Keratinocyte (primary cell): ENCODE measurements around the gene CCM2. TPM values are rescaled to one million over a fixed set of nuclear protein-coding genes. Genes with fewer than 3 reads are reported as not detected.

Experiments
- DNase-seq: peaks from one replicate; pipeline ENCODE4 v3.0.0-alpha.2; 2011; ENCODE audit warnings: low read depth, missing footprints, low spot score
- FAIRE-seq: peaks from 2 replicates; lab custom pipeline; 2011; peaks lifted over from hg19 to GRCh38; lab: Jason Lieb, UNC
- H2AFZ ChIP-seq: 2 replicates; pipeline ENCODE4 v1.6.0; 2012; ENCODE audit warnings: low read length, control low read depth, inconsistent platforms; ENCODE audit not compliant: control insufficient read depth
- H3K27ac ChIP-seq: 2 replicates; pipeline ENCODE4 v1.5.1; 2011; ENCODE audit warnings: low read length; ENCODE audit not compliant: control insufficient read depth, insufficient read depth
- H3K27me3 ChIP-seq: 3 replicates; pipeline ENCODE4 v1.6.0; 2011; ENCODE audit warnings: low read length; ENCODE audit not compliant: control insufficient read depth, insufficient read depth; ENCODE audit errors: extremely low read depth
- H3K36me3 ChIP-seq, 2 experiments: 2 replicates in 1 of 2; 3 replicates in 1 of 2; pipeline ENCODE4 v1.5.1; 2011; ENCODE audit warnings: low read length in 2 of 2, mild to moderate bottlenecking in 1 of 2; ENCODE audit not compliant: control insufficient read depth in 2 of 2, insufficient read depth in 2 of 2; ENCODE audit errors: extremely low read depth in 1 of 2
- H3K4me1 ChIP-seq: 3 replicates; pipeline ENCODE4 v1.5.1; 2011; ENCODE audit warnings: low read length; ENCODE audit not compliant: control insufficient read depth, insufficient read depth; ENCODE audit errors: extremely low read depth
- H3K4me2 ChIP-seq: 3 replicates; pipeline ENCODE4 v1.6.0; 2011; ENCODE audit warnings: low read depth, low read length; ENCODE audit not compliant: control insufficient read depth, insufficient read depth; ENCODE audit errors: extremely low read depth
- H3K4me3 ChIP-seq, 3 experiments: fragments of 200-600 bp in 1 of 3; sonication (generic) in 1 of 3; 2 replicates in 2 of 3; 3 replicates in 1 of 3; pipeline ENCODE4 v1.5.1; 2011 to 2016; ENCODE audit warnings: low read length in 3 of 3, mild to moderate bottlenecking in 3 of 3, control low read depth in 2 of 3, inconsistent platforms in 1 of 3, low read depth in 1 of 3, mixed read lengths in 1 of 3, mixed run types in 1 of 3, moderate library complexity in 1 of 3; ENCODE audit not compliant: control insufficient read depth in 2 of 3, insufficient read depth in 2 of 3; ENCODE audit errors: extremely low read depth in 1 of 3
- H3K79me2 ChIP-seq: 2 replicates; pipeline ENCODE4 v1.6.0; 2012; ENCODE audit warnings: low read length; ENCODE audit not compliant: control insufficient read depth, insufficient read depth
- H3K9ac ChIP-seq: 3 replicates; pipeline ENCODE4 v1.6.0; 2011; ENCODE audit warnings: low read length; ENCODE audit not compliant: control insufficient read depth, insufficient read depth; ENCODE audit errors: extremely low read depth
- H3K9me1 ChIP-seq: 3 replicates; pipeline ENCODE4 v1.6.0; 2011; ENCODE audit warnings: low read length; ENCODE audit not compliant: control insufficient read depth, insufficient read depth; ENCODE audit errors: extremely low read depth
- H3K9me3 ChIP-seq: 2 replicates; pipeline ENCODE4 v1.5.1; 2012; ENCODE audit warnings: low read depth, low read length; ENCODE audit not compliant: control insufficient read depth
- H4K20me1 ChIP-seq: 3 replicates; pipeline ENCODE4 v1.6.0; 2011; ENCODE audit warnings: low read length; ENCODE audit not compliant: control insufficient read depth, insufficient read depth; ENCODE audit errors: extremely low read depth
- CTCF ChIP-seq, 3 experiments: IDR thresholded peaks in 1 of 3; conservative IDR thresholded peaks in 1 of 3; optimal IDR thresholded peaks in 1 of 3; 2 replicates in 2 of 3; 3 replicates in 1 of 3; pipeline versions ENCODE3 to v1.5.1; 2011; ENCODE audit warnings: low read length in 3 of 3, mild to moderate bottlenecking in 3 of 3, moderate library complexity in 2 of 3, control low read depth in 1 of 3, inconsistent platforms in 1 of 3; ENCODE audit not compliant: insufficient read depth in 2 of 3; ENCODE audit errors: extremely low read depth in 1 of 3
- EZH2 ChIP-seq: IDR thresholded peaks from one replicate; pipeline ENCODE4 v1.6.1; 2012; ENCODE audit warnings: inconsistent platforms, mild to moderate bottlenecking, low read length, moderate library complexity
- dilution Hi-C: fragments of 300-500 bp; cut with MboI; formaldehyde crosslinking; loops from one replicate; pipeline ENCODE4 v1.7.0; 2020; ENCODE audit warnings: low sequenced_read_pairs; ENCODE audit not compliant: extremely low pct_ligation_motif_present
- polyA plus RNA-seq, 5 experiments: library from polyadenylated mRNA; depleted of rRNA in 3 of 5; stranded (reverse) in 3 of 5; stranded (forward) in 1 of 5; unstranded in 1 of 5; fragments of >200 nt; gene quantifications; 1 replicate in 1 of 5; 2 replicates in 3 of 5; 3 replicates in 1 of 5; pipeline versions ENCODE4 v1.2.1 to v1.2.3, GENCODE V29; 2011 to 2012; ENCODE audit warnings: missing spikeins in 2 of 5, low read depth in 1 of 5, low replicate concordance in 1 of 5

CCM2 gene
- polyA plus RNA-seq, 1 donor (not counting 4 experiments of a cell fraction or from before 2014, with no cell fraction given): 44.8 TPM

- no peaks in the 10 kb centered on the region for H3K9me1 ChIP-seq
- no peaks in the 10 kb centered on the region for H3K27me3 ChIP-seq
- no peaks in the 10 kb centered on the region for H3K4me1 ChIP-seq
- dilution Hi-C loops: no loop called here
- H3K79me2 ChIP-seq: no peaks in the 10 kb centered on the region
- TF ChIP-seq EZH2: no peak
- TF ChIP-seq CTCF (optimal IDR thresholded peaks at IDR 0.05 in 1 of 3, IDR thresholded peaks at IDR 0.05 in 1 of 3, conservative IDR thresholded peaks at IDR 0.05 in 1 of 3; ENCODE audit: extremely low read depth in 1 of 3, insufficient read depth in 2 of 3, low read length in 3 of 3): no peak
- no peak overlapping the region for H2AFZ ChIP-seq
- FAIRE-seq (no peak), DNase-seq (no peak)
- no peak overlapping the region for H3K4me2 ChIP-seq
- H4K20me1 ChIP-seq: no peaks in the 10 kb centered on the region
- H3K9me3 ChIP-seq: no peaks in the 10 kb centered on the region
- no peak overlapping the region for H3K9ac ChIP-seq
- no peak overlapping the region for H3K4me3 ChIP-seq
- peaks cover 25 to 43% of the 10 kb centered on the region in 2 experiments for H3K36me3 ChIP-seq
- H3K27ac ChIP-seq: no peak overlapping the region
Measured at GRCh38 chr7:45075871-45076796, 76.1 kb downstream of the CCM2 start.

GRCh38 chr7:45076946-45077345, 76.9 kb downstream of the CCM2 start:
- no peak for DNase-seq
- Histone ChIP-seq H3K27ac (no peak overlapping the region), H3K4me3 (no peak overlapping the region), H4K20me1 (no peaks in the 10 kb centered on the region), H3K79me2 (no peaks in the 10 kb centered on the region), H3K9me3 (no peaks in the 10 kb centered on the region), H3K9ac (no peak overlapping the region), H3K27me3 (no peaks in the 10 kb centered on the region), H3K4me1 (no peaks in the 10 kb centered on the region), H3K4me2 (no peak overlapping the region), H3K9me1 (no peaks in the 10 kb centered on the region), H2AFZ (no peak overlapping the region), H3K36me3 (peaks cover 19 to 37% of the 10 kb centered on the region in 2 experiments)
- TF ChIP-seq CTCF (optimal IDR thresholded peaks at IDR 0.05 in 1 of 3, IDR thresholded peaks at IDR 0.05 in 1 of 3, conservative IDR thresholded peaks at IDR 0.05 in 1 of 3; ENCODE audit: extremely low read depth in 1 of 3, insufficient read depth in 2 of 3, low read length in 3 of 3): no peak
- TF ChIP-seq EZH2: no peak
- no peak for FAIRE-seq
- dilution Hi-C loops: no loop called here
